ENCODE results near the gene CREB3L1. TPM values are rescaled to one million over a fixed set of nuclear protein-coding genes. Genes with fewer than 3 reads are reported as not detected.

Gene CREB3L1
- total RNA-seq, 1 experiment from 2014 or later = 3.3 TPM

GRCh38 chr11:46300270-46300669 is 22.8 kb downstream of the CREB3L1 start:
- Histone ChIP-seq H4K91ac (ENCODE audit: insufficient read length, low read depth, low read length) (no peak overlapping the region), H2BK15ac (ENCODE audit: low read depth, low read length) (no peak overlapping the region), H2AFZ (ENCODE audit: low read length) (no peak overlapping the region), H2BK120ac (ENCODE audit: low read depth, low read length, poor library complexity, severe bottlenecking) (no peak overlapping the region), H3K79me2 (ENCODE audit: insufficient read depth, low read length) (no peaks in the 10 kb centered on the region), H3K27ac (ENCODE audit: insufficient read length, low read depth, low read length) (no peak overlapping the region), H3K4ac (ENCODE audit: low read depth, low read length) (no peak overlapping the region), H4K8ac (replicated peaks; ENCODE audit: insufficient read length, low read depth, low read length) (no peak overlapping the region), H3K27me3 (ENCODE audit: insufficient read depth, low read length) (no peaks in the 10 kb centered on the region), H3K18ac (ENCODE audit: insufficient read length, low read depth, low read length) (no peak overlapping the region), H3K4me1 (ENCODE audit: insufficient read depth, low read length) (0 out of 2 replicates have a peak, but pooled peaks cover 4% of the 10 kb centered on the region), H2BK5ac (ENCODE audit: insufficient read length, low read length) (no peak overlapping the region), H2BK20ac (ENCODE audit: low read depth, low read length, poor library complexity, severe bottlenecking) (no peak overlapping the region), H3K79me1 (ENCODE audit: insufficient read depth, low read depth, low read length, poor library complexity, severe bottlenecking) (no peaks in the 10 kb centered on the region), H3K14ac (ENCODE audit: insufficient read depth, low read length) (no peak overlapping the region), H4K20me1 (ENCODE audit: control insufficient read depth, insufficient read depth, insufficient read length) (no peaks in the 10 kb centered on the region), H3K23me2 (ENCODE audit: insufficient read length, low read depth, low read length, poor library complexity, severe bottlenecking) (peaks cover 10% of the 10 kb centered on the region), H2AK5ac (ENCODE audit: insufficient read length, low read length) (no peak overlapping the region), H3K56ac (ENCODE audit: insufficient read length, low read depth, low read length) (no peak overlapping the region), H3K4me2 (ENCODE audit: insufficient read depth, insufficient read length, low read length) (no peak overlapping the region), H4K5ac (ENCODE audit: insufficient read length, low read depth, low read length) (no peak overlapping the region), H3K23ac (ENCODE audit: insufficient read length, low read depth, low read length) (no peak overlapping the region), H2BK12ac (ENCODE audit: insufficient read length, low read depth, low read length) (no peak overlapping the region), H3T11ph (ENCODE audit: low read length) (no peak overlapping the region), H3K9ac (ENCODE audit: extremely low read depth, insufficient read length, low read length) (no peak overlapping the region), H3K9me3 (ENCODE audit: control insufficient read depth, low read depth, low read length) (no peaks in the 10 kb centered on the region)
- H3K27ac Mint-ChIP-seq = no peak overlapping the region; a peak in 1 of 7 replicates
- H3K36me3 Mint-ChIP-seq (ENCODE audit: insufficient read depth in 1 of 3, low read depth in 3 of 3) = peaks cover 0 to 4% (median 0%) of the 10 kb centered on the region in 3 experiments; a peak in 1 of 7 replicates
- WGBS (ENCODE audit: extremely low coverage, insufficient read length, low lambda C conversion rate) = no CpG with 5 or more reads among the region's 7 CpGs
- no peak for DNase-seq
- H3K4me1 Mint-ChIP-seq = peaks cover 13 to 15% of the 10 kb centered on the region in 2 experiments
- no peaks in the 10 kb centered on the region for H3K27me3 Mint-ChIP-seq (ENCODE audit: low read depth)
- no peaks in the 10 kb centered on the region for H3K9me3 Mint-ChIP-seq
- TF ChIP-seq CTCF (conservative IDR thresholded peaks at IDR 0.05) = no peak
- no peak overlapping the region for H3K4me3 Mint-ChIP-seq
